OCI-LY3 (cell line): ENCODE measurements around the gene MTMR8.

Experiments
- H2AFZ ChIP-seq: fragments of 200-600, 300-600 bp; shearing (Covaris generic); 2 replicates; pipeline ENCODE4 v1.6.0; 2014; ENCODE audit warnings: antibody characterized with exemption, low read depth, low read length
- H3K27ac ChIP-seq: fragments of 200-600, 300-600 bp; sonication (generic); 2 replicates; pipeline ENCODE4 v1.5.1; 2014; ENCODE audit warnings: mild to moderate bottlenecking, low read length, moderate library complexity, mixed read lengths
- H3K27me3 ChIP-seq: fragments of 200-600, 300-600 bp; sonication (generic); 2 replicates; pipeline ENCODE4 v1.6.1; 2014; ENCODE audit warnings: low read depth, low read length, mixed read lengths
- H3K36me3 ChIP-seq: fragments of 200-600, 300-600 bp; sonication (generic); replicated peaks from 2 replicates; pipeline ENCODE3; 2014; ENCODE audit warnings: low read depth, low read length, mixed read lengths
- H3K4me1 ChIP-seq: fragments of 300-600, 200-600 bp; sonication (generic); 2 replicates; pipeline ENCODE4 v1.6.1; 2014; ENCODE audit warnings: low read length, mixed read lengths
- H3K4me2 ChIP-seq: fragments of 200-600, 300-600 bp; sonication (generic); 2 replicates; pipeline ENCODE4 v1.6.1; 2014; ENCODE audit warnings: low read length, mixed read lengths
- H3K4me3 ChIP-seq: fragments of 300-600, 200-600 bp; sonication (generic); 2 replicates; pipeline ENCODE4 v1.5.1; 2014; ENCODE audit warnings: antibody characterized with exemption, mild to moderate bottlenecking, low read length, moderate library complexity
- H3K79me2 ChIP-seq: fragments of 300-600, 200-600 bp; shearing (Covaris generic); 2 replicates; pipeline ENCODE4 v1.6.1; 2014; ENCODE audit warnings: mild to moderate bottlenecking, low read length, mixed read lengths
- H3K9ac ChIP-seq: fragments of 300-600, 200-600 bp; shearing (Covaris generic); 2 replicates; pipeline ENCODE4 v1.6.0; 2014; ENCODE audit warnings: mild to moderate bottlenecking, low read length, moderate library complexity
- H3K9me3 ChIP-seq: fragments of 200-600, 300-600 bp; shearing (Covaris generic); 2 replicates; pipeline ENCODE4 v1.6.1; 2014; ENCODE audit warnings: low read length, mixed read lengths; ENCODE audit not compliant: insufficient read depth
- H4K20me1 ChIP-seq: fragments of 200-600, 300-600 bp; sonication (generic); 2 replicates; pipeline ENCODE4 v1.6.1; 2016; ENCODE audit warnings: low read length, mixed read lengths; ENCODE audit not compliant: insufficient read depth
- EZH2phosphoT487 ChIP-seq: fragments of 200-600 bp; shearing (Covaris generic); IDR thresholded peaks from 2 replicates; pipeline ENCODE4 v1.6.1; 2018; ENCODE audit warnings: antibody characterized with exemption, mixed run types, low read depth
- TF ChIP-seq, protein P1 (sequence below): fragments of 200-600, 300-600 bp; sonication (generic); IDR thresholded peaks from 2 replicates; pipeline ENCODE4 v1.5.1; 2014; ENCODE audit warnings: antibody characterized with exemption, low read length, low read depth

Gene MTMR8

DNA sequence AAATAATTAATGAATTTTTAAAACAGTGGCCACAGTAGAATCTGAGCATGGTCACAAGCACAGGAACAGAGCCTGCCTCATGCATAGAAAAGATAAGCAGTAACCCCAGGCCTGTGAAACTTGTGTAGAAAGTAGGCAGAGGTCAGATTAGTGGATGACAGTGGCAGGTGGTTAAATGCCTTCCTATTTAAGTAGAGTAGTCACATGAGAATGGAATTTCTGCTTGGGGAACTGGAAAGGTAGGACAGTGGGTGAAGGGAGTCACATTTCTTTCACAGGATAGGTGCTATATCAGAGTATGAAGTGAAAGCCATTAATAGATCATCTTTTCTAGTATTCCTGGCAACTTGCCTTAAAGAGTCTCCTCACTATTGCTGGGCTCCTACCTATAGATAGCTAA, 130.0 kb downstream of the MTMR8 start:
- Histone ChIP-seq H3K9ac (no peak overlapping the region), H3K4me2 (no peak overlapping the region), H3K27me3 (no peaks in the 10 kb centered on the region), H4K20me1 (no peaks in the 10 kb centered on the region), H3K9me3 (no peaks in the 10 kb centered on the region), H3K4me1 (no peaks in the 10 kb centered on the region), H3K36me3 (no peaks in the 10 kb centered on the region), H3K4me3 (no peak overlapping the region), H3K27ac (no peak overlapping the region), H2AFZ (no peak overlapping the region), H3K79me2 (no peaks in the 10 kb centered on the region)
- TF ChIP-seq EZH2phosphoT487 = no peak
- TF ChIP-seq, protein P1, sequence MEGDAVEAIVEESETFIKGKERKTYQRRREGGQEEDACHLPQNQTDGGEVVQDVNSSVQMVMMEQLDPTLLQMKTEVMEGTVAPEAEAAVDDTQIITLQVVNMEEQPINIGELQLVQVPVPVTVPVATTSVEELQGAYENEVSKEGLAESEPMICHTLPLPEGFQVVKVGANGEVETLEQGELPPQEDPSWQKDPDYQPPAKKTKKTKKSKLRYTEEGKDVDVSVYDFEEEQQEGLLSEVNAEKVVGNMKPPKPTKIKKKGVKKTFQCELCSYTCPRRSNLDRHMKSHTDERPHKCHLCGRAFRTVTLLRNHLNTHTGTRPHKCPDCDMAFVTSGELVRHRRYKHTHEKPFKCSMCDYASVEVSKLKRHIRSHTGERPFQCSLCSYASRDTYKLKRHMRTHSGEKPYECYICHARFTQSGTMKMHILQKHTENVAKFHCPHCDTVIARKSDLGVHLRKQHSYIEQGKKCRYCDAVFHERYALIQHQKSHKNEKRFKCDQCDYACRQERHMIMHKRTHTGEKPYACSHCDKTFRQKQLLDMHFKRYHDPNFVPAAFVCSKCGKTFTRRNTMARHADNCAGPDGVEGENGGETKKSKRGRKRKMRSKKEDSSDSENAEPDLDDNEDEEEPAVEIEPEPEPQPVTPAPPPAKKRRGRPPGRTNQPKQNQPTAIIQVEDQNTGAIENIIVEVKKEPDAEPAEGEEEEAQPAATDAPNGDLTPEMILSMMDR = no peak

DNA sequence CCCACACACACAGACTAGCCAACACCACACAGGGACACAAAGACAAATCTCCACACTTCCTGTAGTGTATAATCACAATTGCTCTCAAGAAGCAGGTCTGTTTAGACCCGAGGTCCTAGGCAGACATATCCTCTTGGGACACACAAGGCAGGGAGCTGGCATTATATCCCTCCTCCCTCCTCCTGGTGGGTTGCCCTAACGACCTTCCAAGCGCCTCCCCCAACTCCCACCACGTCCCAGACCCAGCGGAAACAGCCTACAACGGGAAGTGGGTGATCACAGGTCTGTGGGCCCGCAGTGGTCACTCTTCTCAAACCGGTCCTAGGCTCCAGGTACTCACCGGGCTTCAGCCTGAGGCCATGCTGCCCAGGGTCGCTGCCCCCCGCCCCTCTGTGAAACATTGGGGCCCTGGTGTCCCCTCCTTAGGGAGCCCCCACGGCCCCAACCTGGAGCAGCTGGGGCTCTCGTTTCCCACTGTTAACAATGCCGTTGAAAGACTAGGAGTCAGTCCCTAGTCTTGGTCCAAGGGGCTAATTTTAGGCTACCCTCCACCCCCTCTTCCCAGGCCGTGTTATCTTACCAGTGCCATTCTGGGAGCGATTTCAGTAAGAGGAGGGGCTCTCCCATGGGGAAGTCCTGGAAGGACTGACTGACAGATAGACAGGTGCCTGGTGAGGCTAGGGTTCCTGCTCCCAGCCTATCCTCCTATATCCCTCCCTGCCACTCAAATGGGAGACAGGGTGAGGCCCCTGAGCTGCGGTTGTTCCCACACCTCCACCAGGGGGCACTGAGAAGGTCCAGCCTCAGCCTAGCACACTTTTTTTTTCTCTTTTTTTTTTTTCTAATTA, 164.9 kb downstream of the MTMR8 start, which contains the start of gene ASB12:
Gene ASB12 (minus strand): TSS at position 485 of the 848 bp plus-strand sequence. CDS start 4,957 bp downstream, outside the sequence.
- no peak within 1 kb of the TSS for H3K27ac ChIP-seq
- H3K9me3 ChIP-seq = no peaks in the 10 kb centered on the region
- H3K9ac ChIP-seq = no peak within 1 kb of the TSS
- H3K79me2 ChIP-seq = no peaks in the 10 kb centered on the region
- H3K27me3 ChIP-seq = no peaks in the 10 kb centered on the region
- TF ChIP-seq, protein P1 = no peak
- no peak for TF ChIP-seq EZH2phosphoT487
- no peaks in the 10 kb centered on the region for H3K36me3 ChIP-seq
- no peak within 1 kb of the TSS for H3K4me3 ChIP-seq
- H3K4me2 ChIP-seq = no peak within 1 kb of the TSS
- H3K4me1 ChIP-seq = no peaks in the 10 kb centered on the region
- H2AFZ ChIP-seq = no peak within 1 kb of the TSS
- H4K20me1 ChIP-seq = no peaks in the 10 kb centered on the region

DNA sequence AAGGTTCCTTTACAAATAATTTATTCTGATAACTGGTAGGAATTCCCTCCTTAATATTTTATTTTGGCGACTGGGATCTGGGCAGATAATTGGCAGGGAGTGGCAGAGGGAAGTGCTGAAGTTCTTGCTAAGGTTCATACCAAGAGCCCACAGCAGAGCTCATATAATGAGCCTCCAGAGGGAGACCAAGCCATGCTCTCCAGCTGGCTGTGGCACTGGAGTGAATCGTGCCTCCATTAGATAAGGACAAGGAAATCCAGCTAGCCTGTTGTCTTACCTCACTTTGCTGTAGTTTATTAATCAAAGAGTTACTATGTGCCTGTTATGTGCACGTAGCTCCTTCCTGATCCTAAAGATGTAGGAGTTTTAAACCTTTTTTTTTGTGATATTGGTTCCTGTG, 166.1 kb downstream of the MTMR8 start:
- H3K79me2 ChIP-seq = no peaks in the 10 kb centered on the region
- H3K9ac ChIP-seq = no peak overlapping the region
- TF ChIP-seq, protein P1 = no peak
- TF ChIP-seq EZH2phosphoT487 = no peak
- H2AFZ ChIP-seq = no peak overlapping the region
- H3K36me3 ChIP-seq = no peaks in the 10 kb centered on the region
- no peaks in the 10 kb centered on the region for H3K4me1 ChIP-seq
- no peak overlapping the region for H3K4me3 ChIP-seq
- H3K27me3 ChIP-seq = no peaks in the 10 kb centered on the region
- H3K27ac ChIP-seq = no peak overlapping the region
- no peaks in the 10 kb centered on the region for H3K9me3 ChIP-seq
- no peaks in the 10 kb centered on the region for H4K20me1 ChIP-seq
- no peak overlapping the region for H3K4me2 ChIP-seq
